ENCODE data around the gene CR2.
A peak's percentile ranks its signal among the peaks of the same experiment; 100 is the strongest.
"Not testable (repeated sequence)": the region's sequence is repeated elsewhere in the genome, so short reads cannot be mapped to it uniquely, and the experiment has no call there.

CR2 gene

DNA sequence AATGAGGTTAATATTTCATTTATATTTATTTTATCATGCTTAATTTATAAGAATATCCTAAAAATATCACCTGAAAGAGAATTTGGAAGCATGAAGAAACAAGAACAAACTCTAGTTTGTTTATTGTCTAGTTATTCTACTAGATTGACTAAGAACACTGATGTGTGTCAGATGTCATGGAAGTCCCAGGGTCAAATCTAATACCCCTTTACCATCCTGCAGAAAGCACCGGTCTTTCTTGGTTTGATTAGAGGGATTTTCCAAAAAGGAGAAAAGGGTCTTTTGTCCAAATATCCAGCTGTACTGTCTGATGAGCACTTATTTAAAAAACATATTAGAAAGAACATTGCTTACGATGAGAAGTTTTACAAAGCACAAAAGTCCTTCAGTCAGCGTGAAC, 20.7 kb upstream of the CR2 start:
- Mint-ChIP-seq H3K4me1 (no peaks in the 10 kb centered on the region), H3K9me3 (peaks cover under 1% of the 10 kb centered on the region), H3K36me3 (ENCODE audit: low read depth) (no peaks in the 10 kb centered on the region), H3K27me3 (ENCODE audit: low read depth, poor library complexity) (peaks cover 13% of the 10 kb centered on the region), H3K4me3 (no peak overlapping the region), H3K27ac (no peak overlapping the region)
- no peak for DNase-seq
- TF ChIP-seq, protein P1, sequence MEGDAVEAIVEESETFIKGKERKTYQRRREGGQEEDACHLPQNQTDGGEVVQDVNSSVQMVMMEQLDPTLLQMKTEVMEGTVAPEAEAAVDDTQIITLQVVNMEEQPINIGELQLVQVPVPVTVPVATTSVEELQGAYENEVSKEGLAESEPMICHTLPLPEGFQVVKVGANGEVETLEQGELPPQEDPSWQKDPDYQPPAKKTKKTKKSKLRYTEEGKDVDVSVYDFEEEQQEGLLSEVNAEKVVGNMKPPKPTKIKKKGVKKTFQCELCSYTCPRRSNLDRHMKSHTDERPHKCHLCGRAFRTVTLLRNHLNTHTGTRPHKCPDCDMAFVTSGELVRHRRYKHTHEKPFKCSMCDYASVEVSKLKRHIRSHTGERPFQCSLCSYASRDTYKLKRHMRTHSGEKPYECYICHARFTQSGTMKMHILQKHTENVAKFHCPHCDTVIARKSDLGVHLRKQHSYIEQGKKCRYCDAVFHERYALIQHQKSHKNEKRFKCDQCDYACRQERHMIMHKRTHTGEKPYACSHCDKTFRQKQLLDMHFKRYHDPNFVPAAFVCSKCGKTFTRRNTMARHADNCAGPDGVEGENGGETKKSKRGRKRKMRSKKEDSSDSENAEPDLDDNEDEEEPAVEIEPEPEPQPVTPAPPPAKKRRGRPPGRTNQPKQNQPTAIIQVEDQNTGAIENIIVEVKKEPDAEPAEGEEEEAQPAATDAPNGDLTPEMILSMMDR (IDR thresholded peaks at IDR 0.05), result no peak

DNA sequence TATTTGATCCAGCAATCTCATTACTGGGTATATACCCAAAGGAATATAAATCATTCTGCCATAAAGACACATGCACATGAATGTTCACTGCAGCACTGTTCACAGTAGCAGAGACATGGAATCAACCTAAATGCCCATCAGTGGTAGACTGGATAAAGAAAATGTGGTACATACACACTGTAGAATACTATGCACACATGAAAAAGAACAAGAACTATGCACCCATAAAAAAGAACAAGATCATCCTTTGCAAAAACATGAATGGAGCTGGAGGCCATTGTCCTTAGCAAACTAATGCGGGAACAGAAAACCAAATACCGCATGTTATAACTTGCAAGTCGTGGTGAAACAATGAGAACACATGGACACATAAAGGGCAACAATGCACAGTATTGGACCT, 17.4 kb upstream of the CR2 start:
- not testable (repeated sequence) for H3K4me3 Mint-ChIP-seq; H3K27ac Mint-ChIP-seq; H3K4me1 Mint-ChIP-seq; H3K9me3 Mint-ChIP-seq; H3K36me3 Mint-ChIP-seq (ENCODE audit: low read depth); DNase-seq
- peaks cover 11% of the 10 kb centered on the region for H3K27me3 Mint-ChIP-seq (ENCODE audit: low read depth, poor library complexity)

DNA sequence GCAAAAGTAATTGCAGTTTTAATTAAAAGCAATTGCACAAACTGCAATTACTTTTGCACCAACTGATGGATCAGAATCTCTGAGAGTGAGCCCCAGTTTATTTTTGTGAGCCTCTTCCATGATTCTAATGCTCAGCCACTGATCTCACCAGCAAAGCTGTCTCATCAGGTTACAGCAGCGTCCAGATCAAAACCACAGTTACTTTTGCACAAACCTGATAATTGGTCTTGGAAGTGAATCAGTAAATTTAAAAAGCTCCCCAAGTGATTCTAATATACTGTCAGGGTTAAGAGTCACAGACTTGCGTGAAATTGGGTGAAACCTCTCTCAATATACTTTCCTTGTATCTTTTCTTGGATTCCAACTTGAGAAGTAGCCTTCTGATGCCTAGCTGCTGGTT, 13.5 kb upstream of the CR2 start:
- DNase-seq, result no peak
- Mint-ChIP-seq H3K36me3 (ENCODE audit: low read depth) (no peaks in the 10 kb centered on the region), H3K9me3 (no peaks in the 10 kb centered on the region), H3K27ac (no peak overlapping the region), H3K4me1 (no peaks in the 10 kb centered on the region), H3K4me3 (no peak overlapping the region), H3K27me3 (ENCODE audit: low read depth, poor library complexity) (peaks cover 25% of the 10 kb centered on the region)
- TF ChIP-seq, protein P1 (IDR thresholded peaks at IDR 0.05), result no peak

DNA sequence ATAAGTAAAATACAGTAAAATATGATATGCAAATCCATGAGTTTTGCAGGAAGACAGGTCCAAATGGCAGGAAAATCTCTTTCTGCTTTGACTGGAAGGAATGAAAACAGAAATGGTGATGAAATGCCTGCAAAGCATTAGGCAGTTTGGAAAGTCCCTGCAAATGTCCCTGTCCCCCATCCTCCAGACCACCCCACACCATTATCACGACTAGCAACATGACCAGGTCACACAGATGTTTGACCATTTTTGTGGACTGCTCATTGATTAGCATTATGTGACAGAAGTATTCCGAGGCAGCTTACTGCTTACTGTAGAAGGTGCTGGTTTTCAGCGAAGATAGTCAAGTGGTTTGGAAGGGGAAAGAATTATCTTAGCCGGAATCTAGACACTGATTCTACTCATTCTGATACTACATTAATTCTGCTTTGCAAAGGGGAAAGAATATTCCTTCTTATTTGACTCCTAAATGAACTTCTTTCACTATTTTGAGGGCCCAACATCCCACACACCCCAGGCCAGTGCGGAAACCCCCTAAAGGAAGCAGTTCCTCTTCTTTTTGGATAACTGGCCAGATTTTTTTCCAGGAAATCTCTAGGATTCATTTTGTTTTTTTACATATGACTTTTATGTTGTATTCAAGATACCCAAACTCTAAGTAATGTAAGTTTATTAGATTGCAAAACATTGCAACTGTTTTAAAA, 9.5 kb upstream of the CR2 start:
- Mint-ChIP-seq H3K9me3 (no peaks in the 10 kb centered on the region), H3K36me3 (ENCODE audit: low read depth) (no peaks in the 10 kb centered on the region), H3K27me3 (ENCODE audit: low read depth, poor library complexity) (peaks cover 26% of the 10 kb centered on the region), H3K4me3 (no peak overlapping the region), H3K4me1 (no peaks in the 10 kb centered on the region), H3K27ac (no peak overlapping the region)
- TF ChIP-seq, protein P1 (IDR thresholded peaks at IDR 0.05), result no peak
- no peak for DNase-seq

DNA sequence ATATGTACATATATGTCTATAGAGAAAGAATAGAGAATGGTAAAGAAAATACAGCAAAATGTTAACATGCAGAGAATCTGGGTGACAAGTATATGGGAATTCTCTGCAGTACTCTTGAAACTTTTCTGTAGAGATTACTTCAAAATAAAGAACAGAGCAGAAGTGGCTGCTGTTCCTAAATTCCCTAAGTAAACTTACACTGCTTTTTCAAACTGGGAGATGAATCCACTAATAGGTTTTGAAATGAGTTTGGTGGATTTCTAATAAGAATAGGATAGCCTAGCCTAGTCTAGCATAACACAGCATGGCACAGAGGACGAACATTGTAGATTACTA, 450 bp upstream of the CR2 start:
- DNase-seq, result no peak
- peaks cover 6% of the 10 kb centered on the region for H3K27me3 Mint-ChIP-seq (ENCODE audit: low read depth, poor library complexity)
- no peaks in the 10 kb centered on the region for H3K4me1 Mint-ChIP-seq
- no peaks in the 10 kb centered on the region for H3K9me3 Mint-ChIP-seq
- TF ChIP-seq, protein P1 (IDR thresholded peaks at IDR 0.05), result no peak
- peak overlapping the region; percentile 75 for H3K4me3 Mint-ChIP-seq
- no peak overlapping the region for H3K27ac Mint-ChIP-seq
- H3K36me3 Mint-ChIP-seq (ENCODE audit: low read depth), result no peaks in the 10 kb centered on the region

DNA sequence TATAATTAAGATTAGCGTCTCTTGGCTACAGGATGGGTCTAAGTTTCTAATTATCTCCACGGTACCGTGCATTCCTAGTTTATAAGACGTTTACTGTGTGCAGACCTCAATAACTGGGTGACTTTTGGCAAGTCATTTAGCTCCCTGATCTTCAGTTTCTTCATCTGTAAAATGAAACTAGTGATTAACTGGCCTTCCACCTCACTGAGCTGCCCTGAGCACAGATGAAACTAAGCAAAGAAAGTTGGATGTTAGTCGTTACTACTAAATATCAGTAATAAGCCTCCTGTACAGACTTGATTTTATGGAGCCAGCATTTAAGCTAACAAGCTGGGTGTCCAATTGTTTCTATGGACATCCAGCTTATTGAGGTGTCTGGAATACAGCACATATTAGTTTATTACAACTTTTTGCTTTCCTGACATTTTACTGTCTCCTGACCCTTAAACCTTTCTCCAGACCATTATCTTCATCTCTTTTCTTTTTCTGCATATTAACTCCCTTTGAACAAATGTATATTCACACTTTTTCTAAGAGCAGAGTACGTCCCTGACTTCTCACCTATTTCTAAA, 1.1 kb downstream of the CR2 start:
- TF ChIP-seq, protein P1 (IDR thresholded peaks at IDR 0.05), result no peak
- Mint-ChIP-seq H3K27me3 (ENCODE audit: low read depth, poor library complexity) (peaks cover 4% of the 10 kb centered on the region), H3K4me3 (peak overlapping the region; percentile 74), H3K36me3 (ENCODE audit: low read depth) (no peaks in the 10 kb centered on the region), H3K27ac (no peak overlapping the region), H3K4me1 (no peaks in the 10 kb centered on the region), H3K9me3 (no peaks in the 10 kb centered on the region)
- no peak for DNase-seq

Measured in nephron progenitor cell (in vitro differentiated cells).